ENCODE data around the gene DYNC1I1.

DYNC1I1 gene

DNA sequence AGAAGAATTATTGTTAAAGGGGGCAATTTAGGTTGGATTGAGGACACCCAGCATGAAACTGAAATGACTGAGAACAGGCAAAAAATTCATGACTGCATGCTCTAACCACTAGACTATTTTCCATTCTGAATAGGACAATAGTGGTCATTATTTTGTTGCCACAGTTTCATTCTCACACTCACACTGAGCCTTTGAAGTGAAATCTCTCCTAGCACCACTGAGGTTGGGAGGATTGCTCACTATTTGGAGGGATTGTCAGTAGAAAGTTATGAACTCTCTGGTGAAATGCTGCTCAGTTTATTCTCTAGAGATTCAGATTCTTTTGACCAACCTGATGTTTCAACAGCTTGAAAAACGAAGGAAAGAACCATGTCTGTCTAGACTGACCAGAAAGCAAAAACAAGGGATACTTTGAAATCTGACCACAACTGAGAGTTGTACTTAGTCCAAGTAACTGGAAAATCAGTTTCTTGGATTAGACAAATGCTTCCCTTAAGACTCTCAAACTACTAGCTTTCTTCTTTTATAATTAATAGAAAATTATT, 191.2 kb downstream of the DYNC1I1 start:
- DNase-seq (ENCODE audit: low read depth in 3 of 3): no peak

DNA sequence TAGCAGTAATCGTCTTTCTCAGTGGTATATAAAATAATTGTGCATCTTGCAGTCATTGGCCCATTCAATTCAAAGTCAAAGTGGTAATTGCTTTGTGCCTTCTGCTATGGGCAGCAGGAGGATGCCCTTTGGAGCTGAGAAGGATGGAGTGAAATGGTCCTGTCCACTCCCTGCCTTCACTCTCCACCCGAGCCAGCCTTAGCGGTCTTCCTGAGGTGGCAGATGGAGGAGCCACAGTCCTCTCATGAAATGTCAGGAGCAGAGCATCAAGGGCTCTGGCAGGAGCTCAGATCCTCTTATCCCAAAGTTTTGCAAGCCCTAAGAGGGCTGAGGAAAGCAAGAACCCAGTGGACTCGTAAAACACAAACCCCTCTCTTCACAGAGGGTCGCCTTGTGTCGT, 199.4 kb downstream of the DYNC1I1 start:
- DNase-seq (ENCODE audit: low read depth in 3 of 3): no peak

DNA sequence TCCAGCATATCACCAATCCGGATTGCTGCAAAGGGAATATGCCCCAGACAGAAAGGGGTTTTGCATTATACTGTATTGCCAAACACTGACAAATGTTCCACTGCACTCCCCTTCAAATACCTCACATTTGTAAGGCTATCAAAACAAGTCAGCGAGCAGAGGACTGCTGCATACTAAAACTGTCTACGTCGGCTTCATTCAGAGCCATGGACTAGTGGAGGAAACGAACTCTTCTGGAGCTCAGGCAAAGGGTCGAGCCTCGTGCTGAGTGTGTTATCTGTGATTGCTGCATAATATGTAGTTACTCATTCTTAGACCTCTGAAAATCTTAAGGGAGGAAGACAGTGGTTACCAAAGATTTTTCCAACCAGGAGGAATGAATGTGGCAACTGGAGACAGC, 200.2 kb downstream of the DYNC1I1 start:
- no peak for DNase-seq (ENCODE audit: low read depth in 3 of 3)

DNA sequence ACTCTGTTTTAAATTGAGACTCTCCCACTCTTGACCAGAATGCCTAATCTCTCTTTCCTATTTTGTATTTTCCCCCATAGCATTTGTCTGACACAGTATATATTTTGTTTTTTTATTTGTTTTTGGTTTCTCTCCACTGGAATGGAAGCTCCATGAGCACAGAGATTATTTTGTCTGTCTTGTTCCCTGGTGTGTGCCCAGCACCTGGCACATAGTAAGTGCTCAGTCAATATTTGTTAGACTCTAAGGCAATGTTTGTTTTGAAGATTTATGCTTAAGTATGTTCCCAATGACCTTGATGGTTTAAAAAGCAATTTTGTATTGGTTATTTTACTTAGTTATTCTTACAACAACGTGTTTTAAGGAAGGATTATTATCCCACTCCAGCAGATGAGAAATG, 201.8 kb downstream of the DYNC1I1 start:
- no peak for DNase-seq (ENCODE audit: low read depth in 3 of 3)

DNA sequence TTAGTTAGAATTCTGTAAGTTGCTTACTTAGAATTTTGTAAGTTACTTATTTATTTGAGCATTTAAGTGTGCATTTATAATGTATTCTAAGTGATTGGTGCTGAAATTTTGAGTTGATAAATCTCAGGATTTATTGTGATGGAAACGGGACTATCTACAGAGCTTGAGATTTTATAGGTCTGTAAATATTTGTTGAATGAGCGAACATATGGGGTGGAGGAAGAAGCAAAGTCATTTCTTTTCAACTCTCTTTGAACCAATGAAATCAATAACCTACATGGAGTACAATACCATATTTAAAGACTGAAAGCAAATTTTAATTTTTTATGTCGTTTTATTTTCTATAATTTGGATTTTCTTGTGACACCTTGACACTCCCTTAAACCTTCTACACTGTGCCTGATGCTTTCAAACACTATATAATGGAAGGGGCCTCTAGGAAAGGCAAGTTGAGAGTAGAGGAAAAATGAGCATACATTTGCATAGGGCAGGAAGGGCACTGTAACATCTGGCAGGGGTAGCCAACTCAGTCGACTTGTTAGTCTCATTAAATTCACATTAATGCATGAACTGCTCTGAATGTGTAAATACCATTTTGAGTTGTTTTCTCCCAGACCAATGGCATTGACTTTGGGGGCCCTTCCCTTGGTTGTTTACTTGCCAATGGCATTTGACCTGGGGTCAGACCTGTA, 204.2 kb downstream of the DYNC1I1 start:
- no peak for DNase-seq (ENCODE audit: low read depth in 3 of 3)

DNA sequence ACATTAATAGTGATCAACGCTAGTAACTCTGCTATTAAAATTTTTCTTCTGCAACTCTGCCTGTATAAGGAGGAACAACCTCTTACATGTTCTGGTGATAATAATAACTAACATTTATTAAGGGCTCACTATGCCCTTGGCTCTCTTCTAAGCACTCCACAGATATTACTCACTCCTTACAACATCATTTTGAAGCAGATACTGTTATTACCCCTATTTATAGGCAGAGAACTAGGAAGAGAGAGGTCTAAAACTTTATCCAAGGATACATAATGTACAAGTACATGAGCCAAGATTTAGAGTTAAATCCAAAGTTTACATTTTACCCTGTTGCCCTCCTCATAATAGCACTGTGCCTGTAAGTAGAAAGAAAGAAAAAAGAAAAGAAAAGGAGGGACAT, 205.6 kb downstream of the DYNC1I1 start:
- DNase-seq (ENCODE audit: low read depth in 3 of 3): no peak

DNA sequence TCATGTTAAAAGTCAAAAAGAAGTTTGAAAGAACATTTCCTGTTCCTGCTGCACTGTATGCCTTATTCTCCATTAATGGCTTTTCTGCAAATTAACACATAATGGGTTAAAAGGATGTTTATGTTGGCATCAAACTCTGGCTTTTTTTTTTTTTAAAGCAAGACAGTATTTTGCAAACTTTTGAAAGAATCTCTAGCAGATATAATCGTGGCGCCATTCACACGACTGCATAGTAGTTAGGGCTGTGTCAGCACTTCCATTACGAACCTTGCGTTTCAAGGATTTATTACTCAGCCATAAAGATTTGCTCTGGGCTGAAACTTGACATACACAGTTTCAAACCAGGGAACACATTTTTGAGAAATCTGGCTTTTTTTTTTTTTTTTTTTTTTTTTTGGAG, 207.8 kb downstream of the DYNC1I1 start:
- no peak for DNase-seq (ENCODE audit: low read depth in 3 of 3)

DNA sequence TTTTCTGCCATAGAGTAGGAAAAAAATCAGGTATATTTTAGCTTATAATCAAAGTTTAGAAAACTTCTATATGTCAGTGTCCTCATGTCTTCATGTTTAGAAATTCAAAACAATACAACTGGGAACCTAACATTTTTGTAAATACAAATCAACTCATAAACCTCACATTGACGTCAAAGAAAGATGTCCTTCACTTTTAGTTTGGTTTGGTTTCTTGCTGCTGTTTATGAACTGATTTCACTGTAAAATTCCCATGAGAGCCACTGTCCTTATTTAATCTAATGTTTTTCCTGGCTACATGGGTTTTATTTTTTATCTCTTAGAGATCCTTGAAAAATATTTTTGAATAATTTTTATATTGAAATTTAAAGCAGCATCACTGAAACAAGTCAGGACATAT, 208.4 kb downstream of the DYNC1I1 start:
- no peak for DNase-seq (ENCODE audit: low read depth in 3 of 3)

DNA sequence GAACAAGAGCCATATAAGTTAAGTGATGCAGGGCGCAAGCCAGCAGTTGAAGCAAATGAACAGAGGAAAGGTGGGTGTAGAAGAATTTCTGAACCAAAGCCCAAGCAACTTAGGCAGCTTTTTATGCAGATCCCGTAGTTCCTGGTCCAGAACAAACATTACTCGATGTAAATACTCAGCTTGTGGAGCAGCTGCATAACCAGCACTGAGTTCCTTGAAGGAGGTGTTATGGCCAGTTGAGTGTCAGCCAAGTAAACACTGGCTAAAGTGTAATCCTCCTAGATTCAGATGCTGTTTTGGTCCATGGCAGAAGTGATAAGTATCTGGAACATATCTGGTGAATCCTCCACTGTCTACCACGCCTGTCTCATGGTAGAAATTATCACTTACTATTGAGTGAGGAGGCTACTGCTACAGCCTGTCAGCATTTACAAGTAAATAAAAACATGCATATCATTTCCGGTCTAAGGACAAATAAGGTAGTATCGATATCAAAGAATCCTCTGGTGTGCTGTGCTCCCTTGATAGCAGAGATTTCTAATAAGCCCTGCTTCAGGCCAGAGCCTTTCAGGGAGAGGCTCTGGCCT, 213.9 kb downstream of the DYNC1I1 start:
- DNase-seq (ENCODE audit: low read depth in 3 of 3): no peak

DNA sequence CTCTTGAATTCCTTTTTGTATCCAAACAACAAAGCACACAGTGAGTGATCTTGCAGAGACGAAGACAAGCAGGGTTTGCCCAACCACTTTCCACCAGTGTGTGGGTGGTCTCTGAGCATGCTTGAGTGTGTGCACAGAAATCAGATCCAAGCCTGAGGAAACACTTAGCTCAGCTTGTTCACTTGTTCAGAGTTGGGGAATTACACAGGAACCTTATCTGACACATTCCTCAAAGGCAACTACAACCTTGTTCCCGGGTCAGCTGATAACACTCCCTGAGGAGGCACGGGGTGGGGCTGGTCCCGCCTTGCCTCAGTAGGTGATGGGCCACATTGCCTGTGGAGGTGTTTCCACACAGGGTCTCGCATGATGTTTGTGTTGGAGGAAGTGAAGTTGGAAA, 216.9 kb downstream of the DYNC1I1 start:
- DNase-seq (ENCODE audit: low read depth in 3 of 3): no peak

DNA sequence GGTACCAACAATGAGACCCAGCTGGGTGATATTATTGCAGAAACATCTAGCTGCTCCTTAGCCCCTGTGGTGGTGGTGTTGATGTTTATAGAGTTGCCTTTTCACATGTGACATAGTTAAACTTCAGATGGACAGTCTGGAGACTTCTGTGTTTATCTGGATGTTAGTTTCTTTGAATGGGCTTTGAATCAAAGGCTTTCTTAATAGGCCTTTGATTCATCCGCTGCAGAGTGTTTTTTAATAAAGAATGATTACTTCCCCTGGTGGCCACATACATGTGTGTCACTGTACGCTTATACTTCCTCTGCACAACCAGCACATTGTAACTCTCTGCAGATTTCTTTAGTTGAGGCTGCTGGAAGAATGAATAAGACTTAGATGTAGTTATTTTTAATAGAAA, 221.0 kb downstream of the DYNC1I1 start:
- no peak for DNase-seq (ENCODE audit: low read depth in 3 of 3)

DNA sequence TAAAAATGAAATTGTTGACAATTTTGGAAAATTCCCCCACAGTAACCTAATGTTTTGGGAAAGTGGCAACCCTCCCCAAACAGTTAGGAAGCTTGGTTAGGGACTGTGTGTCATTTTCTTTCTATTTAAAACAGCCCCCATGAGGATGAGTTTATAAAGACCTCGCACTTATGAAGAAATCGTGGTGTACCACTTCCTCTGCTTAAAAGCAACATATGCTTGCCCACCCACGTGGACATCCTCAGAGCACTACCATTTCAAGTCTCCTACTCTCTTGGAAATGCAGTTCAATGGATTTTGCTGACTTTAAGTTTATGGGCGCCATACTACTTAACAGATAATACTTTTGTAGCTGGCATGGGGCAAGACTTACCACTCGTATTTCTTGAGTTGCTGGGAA, 223.8 kb downstream of the DYNC1I1 start:
- no peak for DNase-seq (ENCODE audit: low read depth in 3 of 3)

DNA sequence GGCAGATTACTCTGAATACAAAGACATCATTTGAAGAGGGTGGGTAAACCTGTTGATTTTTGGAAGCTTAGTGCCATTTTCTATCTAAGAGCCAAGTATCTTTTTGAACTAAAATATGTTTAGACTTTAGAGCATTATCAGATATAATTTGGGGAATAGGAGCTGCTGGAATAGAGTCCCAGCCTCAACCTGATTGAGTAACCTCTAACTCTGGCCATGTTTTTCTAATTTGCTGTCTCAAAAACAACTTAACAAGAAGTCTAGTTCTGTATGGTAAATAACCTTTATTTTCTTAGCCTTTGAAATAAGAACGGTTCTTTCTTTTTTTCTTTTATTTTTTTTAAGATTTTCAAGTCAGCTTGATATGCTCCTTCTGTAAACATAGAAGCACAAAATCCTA, 224.5 kb downstream of the DYNC1I1 start:
- DNase-seq (ENCODE audit: low read depth in 3 of 3): no peak

DNA sequence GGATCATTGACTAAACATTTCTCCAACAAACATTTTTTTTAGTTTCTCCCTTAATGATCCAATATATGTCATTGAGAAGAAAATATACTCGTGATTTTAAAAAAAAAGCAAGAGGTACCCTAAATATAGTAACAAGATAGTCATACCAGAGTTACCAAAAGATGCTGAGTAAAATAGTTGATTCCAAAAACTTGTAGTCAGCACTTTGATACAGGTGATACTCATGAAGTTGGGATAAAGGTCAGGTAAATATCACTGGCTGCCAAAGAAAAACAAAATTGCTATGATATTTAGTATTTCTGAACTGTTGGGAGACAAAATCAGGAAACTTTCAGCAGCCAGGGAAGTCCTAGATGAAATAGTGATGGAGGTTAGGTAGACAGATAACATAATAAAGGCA, 225.3 kb downstream of the DYNC1I1 start:
- DNase-seq (ENCODE audit: low read depth in 3 of 3): no peak

DNA sequence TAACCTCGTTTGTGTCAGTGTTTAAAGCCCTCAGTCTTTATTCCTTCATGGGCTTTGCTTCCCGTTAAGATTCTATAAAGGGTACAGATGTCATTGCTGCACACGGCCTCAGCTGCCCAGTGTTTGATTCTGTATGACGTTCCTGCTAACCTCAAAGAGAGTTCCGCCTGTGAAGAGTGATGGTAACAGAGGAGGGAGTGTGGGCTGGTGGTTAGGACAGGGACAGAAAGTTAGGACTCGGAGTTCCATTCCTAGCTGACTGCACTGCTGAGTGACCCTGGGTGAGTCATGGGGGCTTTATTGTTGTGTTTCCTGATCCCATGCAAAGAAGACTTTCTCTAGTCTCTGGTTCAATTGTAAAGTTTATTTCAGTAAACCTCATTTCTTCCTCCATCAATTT, 227.1 kb downstream of the DYNC1I1 start:
- no peak for DNase-seq (ENCODE audit: low read depth in 3 of 3)

DNA sequence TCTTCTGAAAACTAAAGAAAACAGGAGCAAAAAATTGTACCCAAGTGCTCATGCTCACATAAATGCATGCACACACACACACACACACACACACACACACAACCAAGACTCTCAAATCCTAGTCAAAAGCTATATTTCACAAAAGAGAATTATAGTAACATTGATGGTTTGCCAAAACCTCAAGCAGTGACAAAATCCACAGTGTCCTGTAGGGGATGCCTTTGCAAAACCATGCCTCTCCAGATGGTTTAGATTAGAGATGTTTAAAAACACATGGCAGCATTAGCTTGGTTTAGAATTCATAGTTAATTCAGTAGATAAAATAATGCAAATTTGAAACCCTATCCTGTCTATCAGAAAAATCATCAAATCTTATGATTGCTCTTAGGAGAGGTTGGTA, 232.2 kb downstream of the DYNC1I1 start:
- no peak for DNase-seq (ENCODE audit: low read depth in 3 of 3)

DNA sequence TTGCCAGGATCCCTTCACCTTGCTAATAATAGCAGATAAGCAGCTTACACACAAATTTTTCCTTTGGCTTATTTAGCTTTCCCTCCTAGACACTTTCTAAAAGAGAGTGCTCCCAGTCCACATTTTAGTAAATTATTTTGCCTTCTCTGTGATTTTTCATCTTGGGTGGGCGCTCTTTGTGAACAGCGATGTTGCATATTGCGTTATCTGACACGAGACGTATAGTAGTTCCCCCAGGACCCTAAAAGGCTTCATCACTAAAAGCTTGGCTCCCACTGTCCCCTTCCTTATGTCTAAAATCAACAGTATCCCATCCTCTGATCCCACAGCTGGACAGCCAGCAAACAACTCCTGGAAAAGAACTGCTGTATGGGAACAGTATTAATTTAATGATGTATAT, 232.9 kb downstream of the DYNC1I1 start:
- DNase-seq (ENCODE audit: low read depth in 3 of 3): no peak

DNA sequence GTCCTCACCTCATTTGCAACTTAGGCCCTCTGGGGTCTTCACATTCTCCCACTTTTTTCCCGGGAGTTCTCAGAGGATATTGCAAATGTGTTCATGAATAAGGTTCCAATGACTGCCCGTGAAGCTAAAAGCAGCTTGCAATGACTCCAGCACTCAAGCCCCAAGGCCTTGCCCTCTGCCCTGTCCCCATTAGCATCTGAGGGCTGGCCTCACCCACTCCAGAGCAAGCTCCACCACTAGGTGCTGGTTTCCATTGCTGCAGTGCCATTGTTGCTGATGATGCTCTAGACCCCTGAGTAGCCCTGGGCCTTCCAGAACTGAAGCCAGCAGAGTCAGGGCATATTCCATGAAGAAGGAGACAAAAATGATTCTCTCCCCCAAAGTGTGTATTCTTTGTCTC, 236.8 kb downstream of the DYNC1I1 start:
- no peak for DNase-seq (ENCODE audit: low read depth in 3 of 3)

DNA sequence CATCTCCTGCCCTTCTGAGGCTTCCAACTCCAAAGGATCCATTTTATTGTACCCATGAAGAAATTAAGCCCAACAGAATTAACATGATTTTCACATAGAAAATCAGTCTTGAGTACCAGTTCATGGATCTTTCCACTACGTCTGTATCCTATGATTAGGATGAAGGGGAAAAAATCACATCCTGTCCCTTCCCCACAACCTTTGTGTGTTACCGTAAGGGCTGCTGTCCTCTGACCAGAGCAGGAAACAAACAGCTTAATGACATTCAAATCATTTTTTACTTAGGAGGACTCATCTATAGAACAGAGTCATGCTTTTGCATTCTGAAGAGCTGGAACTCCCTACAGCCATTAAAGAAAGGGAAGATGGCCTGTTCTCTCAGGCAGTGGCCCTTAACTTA, 241.5 kb downstream of the DYNC1I1 start:
- no peak for DNase-seq (ENCODE audit: low read depth in 3 of 3)

DNA sequence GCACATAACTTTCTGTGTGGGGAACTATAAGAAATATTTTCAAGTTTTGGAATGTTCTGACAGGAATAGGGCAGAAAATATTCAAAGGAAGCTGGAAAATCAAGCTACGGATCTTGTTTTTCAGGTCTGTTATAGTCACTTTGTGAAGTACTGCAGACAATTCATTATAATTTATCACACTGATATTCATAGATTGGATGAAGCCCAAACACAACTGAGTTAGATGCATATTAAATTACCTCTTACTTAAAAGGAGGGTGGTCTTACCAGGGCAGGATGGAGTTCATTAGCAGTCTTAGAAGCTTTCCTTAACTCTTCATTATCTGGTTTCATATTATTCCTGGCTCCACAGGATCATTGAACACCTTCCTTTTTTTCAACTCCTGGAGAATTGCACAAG, 242.3 kb downstream of the DYNC1I1 start:
- DNase-seq (ENCODE audit: low read depth in 3 of 3): no peak

DNA sequence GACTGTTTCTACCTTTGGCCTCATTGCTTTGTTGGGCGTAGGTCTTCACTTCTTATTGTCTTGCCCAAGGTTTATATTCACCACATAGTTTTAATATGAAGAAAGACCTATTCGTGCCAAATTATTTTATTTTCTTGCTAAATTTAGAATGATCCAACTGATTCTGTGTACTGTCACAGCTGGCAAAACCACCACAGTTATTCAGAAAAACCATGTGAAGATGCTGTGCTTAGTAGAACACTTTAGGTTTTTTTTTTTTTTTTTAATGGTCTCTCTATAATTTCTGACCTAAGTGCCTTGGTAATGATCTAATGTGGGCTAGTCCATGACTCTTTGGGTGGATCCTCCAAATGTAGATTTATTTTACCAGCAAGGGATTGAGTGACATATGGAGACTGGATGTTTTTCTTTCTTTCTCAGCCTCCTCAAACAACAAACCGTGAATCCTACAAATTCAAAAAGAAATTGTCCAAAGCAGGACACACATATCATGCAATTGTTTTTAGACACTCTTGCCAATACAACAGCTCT, 243.8 kb downstream of the DYNC1I1 start:
- DNase-seq (ENCODE audit: low read depth in 3 of 3): no peak

DNA sequence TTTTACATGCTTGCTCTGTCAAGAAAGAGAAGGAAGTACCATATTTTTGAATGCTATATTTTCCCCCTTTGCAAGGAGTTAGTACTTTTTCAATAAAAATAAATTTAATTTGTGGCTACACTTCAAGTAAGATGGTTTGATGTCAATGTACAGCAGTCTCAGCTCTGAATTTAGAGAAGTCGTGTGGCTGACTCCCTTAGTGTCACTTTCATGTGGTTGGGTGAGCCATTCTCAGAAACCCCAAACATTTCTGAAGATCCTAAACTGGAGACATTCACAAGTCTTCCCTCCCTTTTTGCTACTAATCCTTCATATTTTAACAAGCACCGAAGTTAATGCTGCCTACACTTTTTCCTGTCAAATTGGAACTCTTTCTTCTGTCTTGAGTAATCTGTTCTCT, 244.4 kb downstream of the DYNC1I1 start:
- no peak for DNase-seq (ENCODE audit: low read depth in 3 of 3)

DNA sequence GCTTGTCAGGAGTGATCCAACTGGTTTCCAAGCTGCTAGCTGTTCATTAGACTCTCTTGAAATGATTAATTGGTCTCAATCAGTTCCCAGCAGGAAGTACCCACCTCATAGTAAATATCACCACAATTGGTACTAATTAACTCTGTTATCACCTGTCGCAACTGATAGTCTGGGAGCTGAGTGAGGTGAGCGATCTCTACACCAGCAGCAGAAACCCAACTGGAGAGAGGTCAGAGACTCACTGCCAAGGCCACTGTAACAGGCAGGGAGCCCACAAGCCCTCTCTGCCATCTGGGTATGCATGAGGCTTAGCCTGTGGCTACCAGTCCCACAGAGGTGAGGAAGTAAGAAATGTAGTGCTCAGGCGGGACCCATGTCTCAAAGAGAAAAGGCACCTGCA, 245.5 kb downstream of the DYNC1I1 start:
- DNase-seq (ENCODE audit: low read depth in 3 of 3): no peak

DNA sequence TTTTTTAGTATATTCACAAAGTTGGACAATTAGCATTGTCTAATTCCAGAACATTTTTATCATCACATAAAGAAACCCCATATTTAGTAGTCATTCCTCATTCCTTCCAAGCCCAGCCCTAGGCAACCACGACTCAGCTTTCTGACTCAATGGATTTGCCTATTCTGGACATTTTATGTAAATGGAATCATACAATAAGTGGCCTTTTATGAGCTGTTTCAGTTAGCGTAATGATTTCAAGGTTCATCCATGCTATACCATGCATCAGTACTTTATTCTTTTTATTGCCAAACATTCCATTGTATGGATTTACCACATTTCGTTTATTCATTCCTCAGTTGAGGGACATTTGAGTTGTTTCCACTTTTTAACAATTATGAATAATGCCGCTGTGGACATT, 249.2 kb downstream of the DYNC1I1 start:
- no peak for DNase-seq (ENCODE audit: low read depth in 3 of 3)

Measured in stimulated activated CD4-positive, alpha-beta T cell treated with anti-CD3 and anti-CD28 coated beads, TNF-alpha, amount 100 ng/mL, for 24 hours (primary cell).